Loucy (cell line): ENCODE measurements around the gene SYT7.

Experiments
- EZH2phosphoT487 ChIP-seq: fragments of 200-600 bp; IDR thresholded peaks from 2 replicates; pipeline ENCODE4 v1.6.1; 2018; ENCODE audit warnings: antibody characterized with exemption, mild to moderate bottlenecking, moderate library complexity, borderline replicate concordance
- TF ChIP-seq, protein P1 (sequence below): fragments of 200-600 bp; sonication (generic); conservative IDR thresholded peaks from 2 replicates; pipeline ENCODE4 v1.5.1; 2014; ENCODE audit warnings: mild to moderate bottlenecking, antibody characterized with exemption, low read length

DNA sequence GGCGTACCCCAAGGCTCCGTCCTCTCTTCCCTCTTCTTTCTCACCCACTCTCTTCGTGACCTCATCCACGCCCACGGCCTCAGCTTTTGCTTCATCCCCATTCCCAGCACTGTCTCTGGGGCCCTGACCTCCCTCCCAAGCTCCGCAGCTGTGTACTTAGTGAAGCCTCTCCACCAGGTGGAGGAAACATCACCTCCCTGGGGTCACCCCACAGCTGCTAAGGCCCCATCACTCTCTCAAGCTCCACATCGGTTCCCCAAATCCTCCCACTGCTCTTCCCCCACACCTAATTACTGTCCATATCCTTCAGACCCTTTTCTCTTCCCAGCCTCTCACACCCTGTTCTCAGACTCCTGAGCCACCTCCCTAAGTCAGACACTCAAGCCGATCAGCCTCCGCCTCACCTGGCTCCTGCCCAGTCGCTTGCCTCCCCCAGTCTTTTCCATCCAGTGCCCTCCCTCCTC is 7.9 kb upstream of the SYT7 start:
- TF ChIP-seq, protein P1, sequence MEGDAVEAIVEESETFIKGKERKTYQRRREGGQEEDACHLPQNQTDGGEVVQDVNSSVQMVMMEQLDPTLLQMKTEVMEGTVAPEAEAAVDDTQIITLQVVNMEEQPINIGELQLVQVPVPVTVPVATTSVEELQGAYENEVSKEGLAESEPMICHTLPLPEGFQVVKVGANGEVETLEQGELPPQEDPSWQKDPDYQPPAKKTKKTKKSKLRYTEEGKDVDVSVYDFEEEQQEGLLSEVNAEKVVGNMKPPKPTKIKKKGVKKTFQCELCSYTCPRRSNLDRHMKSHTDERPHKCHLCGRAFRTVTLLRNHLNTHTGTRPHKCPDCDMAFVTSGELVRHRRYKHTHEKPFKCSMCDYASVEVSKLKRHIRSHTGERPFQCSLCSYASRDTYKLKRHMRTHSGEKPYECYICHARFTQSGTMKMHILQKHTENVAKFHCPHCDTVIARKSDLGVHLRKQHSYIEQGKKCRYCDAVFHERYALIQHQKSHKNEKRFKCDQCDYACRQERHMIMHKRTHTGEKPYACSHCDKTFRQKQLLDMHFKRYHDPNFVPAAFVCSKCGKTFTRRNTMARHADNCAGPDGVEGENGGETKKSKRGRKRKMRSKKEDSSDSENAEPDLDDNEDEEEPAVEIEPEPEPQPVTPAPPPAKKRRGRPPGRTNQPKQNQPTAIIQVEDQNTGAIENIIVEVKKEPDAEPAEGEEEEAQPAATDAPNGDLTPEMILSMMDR: no peak
- TF ChIP-seq EZH2phosphoT487: no peak
